Neutrophil (primary cell): ENCODE measurements around the gene UFD1.

Experiments
- H3K27ac ChIP-seq: fragments of 200-600 bp; sonication (generic); 2 replicates; pipeline ENCODE4 v1.5.1; 2016; ENCODE audit warnings: mild to moderate bottlenecking, moderate library complexity
- H3K27me3 ChIP-seq: fragments of 200-600 bp; sonication (generic); 2 replicates; pipeline ENCODE4 v1.6.0; 2016; ENCODE audit warnings: mild to moderate bottlenecking
- H3K36me3 ChIP-seq: fragments of 200-600 bp; sonication (generic); 2 replicates; pipeline ENCODE4 v1.5.1; 2017
- H3K4me1 ChIP-seq, 2 experiments: fragments of 200-600 bp in 1 of 2; sonication (generic) in 1 of 2; 1 replicate in 1 of 2; 2 replicates in 1 of 2; pipeline versions ENCODE4 v1.5.1 to v1.6.1; 2013 to 2016; ENCODE audit warnings: low read depth in 1 of 2, low read length in 1 of 2, mild to moderate bottlenecking in 1 of 2, moderate library complexity in 1 of 2; ENCODE audit not compliant: control insufficient read depth in 1 of 2, insufficient read depth in 1 of 2
- H3K4me3 ChIP-seq, 2 experiments: fragments of 200-600 bp in 1 of 2; sonication (generic) in 1 of 2; 1 replicate in 1 of 2; 2 replicates in 1 of 2; pipeline ENCODE4 v1.5.1; 2013 to 2016; ENCODE audit warnings: low read depth in 1 of 2, low read length in 1 of 2, mild to moderate bottlenecking in 1 of 2, moderate library complexity in 1 of 2
- H3K9me3 ChIP-seq: fragments of 200-600 bp; sonication (generic); 2 replicates; pipeline ENCODE4 v1.5.1; 2016
- CTCF ChIP-seq: fragments of 200-600 bp; sonication (generic); IDR thresholded peaks from 2 replicates; pipeline ENCODE4 v1.5.1; 2016; ENCODE audit warnings: antibody characterized with exemption

UFD1 gene

GRCh38 chr22:19498154-19498865 lies 19.3 kb upstream of the UFD1 start:
- Histone ChIP-seq H3K36me3 (peaks cover 52% of the 10 kb centered on the region), H3K27me3 (no peaks in the 10 kb centered on the region), H3K4me1 (no peaks in the 10 kb centered on the region), H3K4me3 (no peak overlapping the region), H3K9me3 (no peaks in the 10 kb centered on the region), H3K27ac (no peak overlapping the region)
- no peak for TF ChIP-seq CTCF

GRCh38 chr22:19497245-19497644 lies 18.3 kb upstream of the UFD1 start:
- no peak overlapping the region for H3K4me3 ChIP-seq

GRCh38 chr22:19496324-19496630 lies 17.3 kb upstream of the UFD1 start:
- no peak overlapping the region for H3K27ac ChIP-seq
- no peak overlapping the region for H3K4me3 ChIP-seq
- H3K27me3 ChIP-seq: no peaks in the 10 kb centered on the region
- no peak for TF ChIP-seq CTCF
- no peaks in the 10 kb centered on the region for H3K9me3 ChIP-seq
- no peaks in the 10 kb centered on the region for H3K4me1 ChIP-seq
- peaks cover 51% of the 10 kb centered on the region for H3K36me3 ChIP-seq

More at GRCh38 chr22:19497245-19497644, 18.3 kb upstream of the UFD1 start:
- TF ChIP-seq CTCF: no peak
- Histone ChIP-seq H3K27me3 (no peaks in the 10 kb centered on the region), H3K27ac (no peak overlapping the region), H3K36me3 (peaks cover 51% of the 10 kb centered on the region), H3K4me1 (no peaks in the 10 kb centered on the region), H3K9me3 (no peaks in the 10 kb centered on the region)

GRCh38 chr22:19495562-19496323 lies 16.8 kb upstream of the UFD1 start:
- H3K4me3 ChIP-seq: no peak overlapping the region
- H3K4me1 ChIP-seq: no peaks in the 10 kb centered on the region
- TF ChIP-seq CTCF: no peak
- no peaks in the 10 kb centered on the region for H3K27me3 ChIP-seq
- peaks cover 49% of the 10 kb centered on the region for H3K36me3 ChIP-seq
- no peaks in the 10 kb centered on the region for H3K9me3 ChIP-seq
- no peak overlapping the region for H3K27ac ChIP-seq

- H3K4me3 ChIP-seq: no peak overlapping the region
- H3K27ac ChIP-seq: no peak overlapping the region
- H3K36me3 ChIP-seq: peaks cover 44% of the 10 kb centered on the region
- no peaks in the 10 kb centered on the region for H3K9me3 ChIP-seq
- no peaks in the 10 kb centered on the region for H3K4me1 ChIP-seq
- no peak for TF ChIP-seq CTCF
- H3K27me3 ChIP-seq: no peaks in the 10 kb centered on the region
Measured at GRCh38 chr22:19494676-19495173, 15.7 kb upstream of the UFD1 start.
